Stimulated activated CD8-positive, alpha-beta memory T cell treated with anti-CD3 and anti-CD28 coated beads, Interleukin-2, amount 100 ng/mL, for 1 hour (primary cell): ENCODE results near the gene INPP5D.
"Not testable (repeated sequence)": the region's sequence is repeated elsewhere in the genome, so short reads cannot be mapped to it uniquely, and the experiment has no call there.

ENCODE experiments used
- DNase-seq, 2 donors: peaks; one replicate each; pipeline ENCODE4 v3.0.0-alpha.2; 2020; ENCODE audit warnings: low read depth in 2 of 2

The INPP5D gene

DNA sequence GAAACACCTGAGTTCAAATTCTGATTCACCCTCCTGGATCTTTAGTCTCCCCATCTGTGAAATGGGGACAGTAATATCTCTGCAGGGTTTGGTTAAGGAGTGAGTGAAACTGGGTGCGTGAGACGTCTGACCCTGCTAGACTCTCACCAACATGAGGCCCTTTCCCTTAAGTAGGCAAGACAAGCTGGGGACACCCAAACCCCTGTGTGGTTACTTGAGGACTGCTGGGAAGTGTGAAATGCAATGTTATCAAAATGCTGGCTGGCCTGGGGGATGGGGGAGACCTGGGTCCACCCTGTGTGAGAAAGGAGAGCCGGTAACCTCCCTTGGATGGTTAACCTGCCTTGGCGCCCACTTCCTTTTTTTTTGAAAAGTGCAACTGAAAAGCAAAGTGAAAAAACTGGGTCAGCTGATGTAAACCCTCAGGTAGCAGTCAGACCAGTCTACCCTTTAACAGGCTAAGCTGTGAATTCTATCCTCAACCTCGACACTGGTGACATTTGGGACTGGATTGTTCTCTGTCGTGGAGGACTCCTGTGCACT is 82.3 kb downstream of the INPP5D start:
- DNase-seq, result peak in 1 of 2 donors; percentile 4

DNA sequence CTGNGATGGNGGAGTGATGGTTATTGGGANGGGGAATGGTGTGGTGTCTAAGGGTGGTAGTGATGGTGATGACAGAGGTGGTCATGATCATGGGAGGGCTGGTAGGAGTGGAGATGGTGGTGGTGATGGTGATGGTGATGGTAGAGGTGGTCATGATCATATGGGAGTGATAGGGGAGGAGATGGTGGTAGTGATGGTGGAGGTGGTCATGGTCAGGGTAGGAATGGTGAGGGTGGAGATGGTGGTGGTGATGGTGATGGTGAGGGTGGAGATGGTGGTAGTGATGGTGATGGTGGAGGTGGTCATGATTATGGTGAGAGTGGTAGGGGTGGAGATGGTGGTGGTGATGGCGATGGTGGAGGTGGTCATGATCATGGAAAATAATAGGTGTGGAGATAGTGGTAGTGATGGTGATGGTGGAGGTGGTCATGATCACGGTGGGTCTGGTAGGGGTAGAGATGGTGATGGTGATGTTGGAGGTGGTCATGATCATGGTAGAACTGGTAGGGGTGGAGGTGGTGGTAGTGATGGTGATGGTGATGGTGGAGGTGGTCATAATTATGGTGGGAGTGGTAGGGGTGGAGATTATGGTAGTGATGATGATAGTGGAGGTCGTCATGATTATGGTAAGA is 83.7 kb downstream of the INPP5D start:
- no peak for DNase-seq

DNA sequence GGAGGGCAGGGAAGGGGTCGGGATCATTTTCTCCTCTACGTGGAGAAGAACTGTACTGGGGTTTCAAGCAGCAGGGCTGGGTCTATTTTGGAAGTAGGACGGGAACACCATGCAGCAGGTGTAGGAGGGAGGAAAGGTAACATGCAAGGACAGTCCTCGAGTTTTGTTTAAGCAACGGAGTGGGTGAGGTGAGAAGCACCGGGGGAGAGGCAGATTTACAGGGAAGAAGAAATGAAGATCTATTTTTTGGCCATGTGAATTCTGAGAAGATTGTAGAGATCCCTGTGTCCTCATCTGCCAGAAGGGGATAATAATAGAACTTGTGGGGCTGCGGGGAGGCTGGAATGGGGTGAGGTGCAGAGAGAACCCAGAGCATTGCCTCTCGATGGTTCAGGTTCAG is 85.6 kb downstream of the INPP5D start:
- no peak for DNase-seq

DNA sequence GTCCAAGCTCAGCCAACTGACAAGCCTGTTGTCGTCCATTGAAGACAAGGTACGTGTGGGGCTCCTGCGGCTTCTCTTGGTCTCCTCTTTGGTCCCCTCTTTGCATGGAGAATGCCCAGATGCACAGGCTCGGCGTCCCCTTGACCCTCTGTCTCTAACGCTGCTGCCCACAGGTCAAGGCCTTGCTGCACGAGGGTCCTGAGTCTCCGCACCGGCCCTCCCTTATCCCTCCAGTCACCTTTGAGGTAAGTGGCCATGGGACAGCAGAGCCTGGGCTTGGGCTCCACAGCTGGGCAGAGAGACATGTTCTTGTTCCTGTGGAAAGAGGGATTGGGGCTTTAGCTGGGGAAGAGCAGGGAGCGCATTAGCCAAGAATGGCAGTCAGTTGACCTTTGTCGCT is 86.1 kb downstream of the INPP5D start:
- DNase-seq, result no peak

DNA sequence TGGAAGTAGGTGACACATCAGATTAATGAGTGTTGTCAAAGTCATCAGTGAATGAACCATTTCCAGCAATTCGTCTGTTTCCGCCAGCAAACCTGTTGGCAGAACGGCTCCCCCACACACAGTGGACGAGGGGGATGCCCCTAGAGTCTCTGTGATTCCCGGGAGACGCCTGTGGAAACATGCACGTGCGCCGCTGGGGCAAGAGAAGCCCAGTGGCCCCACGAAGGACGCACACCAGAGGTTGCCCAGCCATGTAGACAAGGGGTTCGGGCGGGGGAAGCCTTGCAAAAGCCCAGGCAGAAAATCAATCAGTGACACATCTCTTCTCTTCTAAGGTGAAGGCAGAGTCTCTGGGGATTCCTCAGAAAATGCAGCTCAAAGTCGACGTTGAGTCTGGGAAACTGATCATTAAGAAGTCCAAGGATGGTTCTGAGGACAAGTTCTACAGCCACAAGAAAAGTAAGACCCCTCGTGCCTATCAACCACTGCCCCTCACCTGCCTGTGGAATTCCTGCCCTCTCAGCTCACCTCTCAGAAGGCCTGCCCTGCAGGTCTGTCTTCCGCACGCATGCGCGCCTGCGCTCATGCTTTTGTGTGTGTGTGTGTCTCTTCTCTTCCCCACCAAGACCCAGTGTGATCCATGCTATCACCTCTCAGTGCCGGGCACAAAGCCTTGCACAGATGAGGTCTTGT is 87.1 kb downstream of the INPP5D start:
- no peak for DNase-seq

DNA sequence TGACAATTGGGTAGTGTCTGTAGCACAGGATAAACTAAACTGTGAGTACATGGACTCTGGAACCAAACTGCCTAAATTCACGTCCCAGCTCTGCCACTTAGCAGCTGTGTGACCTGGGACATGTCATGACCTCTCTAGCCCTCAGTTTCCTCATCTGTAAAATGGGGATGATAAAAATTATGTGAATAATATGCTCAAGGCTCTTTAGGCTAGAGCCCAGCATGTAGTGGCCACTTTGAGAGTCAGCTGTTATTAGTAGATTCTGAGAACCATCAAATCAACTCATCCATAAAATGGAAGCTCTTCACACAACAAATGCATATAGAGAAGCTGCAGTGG is 87.7 kb downstream of the INPP5D start:
- no peak for DNase-seq

DNA sequence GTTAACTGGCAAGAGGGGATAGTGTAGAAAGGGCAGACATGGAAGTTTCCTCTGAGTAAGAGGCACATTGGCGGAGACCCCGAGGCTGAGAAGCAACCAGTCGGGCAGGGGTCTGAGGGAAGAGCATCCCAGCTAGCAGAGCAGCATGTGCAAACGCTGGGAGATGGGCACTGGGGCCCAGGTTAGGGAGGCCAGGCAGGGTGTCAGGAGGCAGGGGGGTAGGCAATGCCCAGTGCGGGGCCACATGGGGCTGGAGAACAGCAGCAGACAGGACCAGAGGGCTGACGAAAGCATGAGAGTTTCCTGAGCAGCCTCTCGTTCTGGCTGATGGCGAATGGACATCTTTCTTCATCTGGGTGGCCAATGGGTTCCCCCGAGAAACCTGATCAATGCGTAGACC is 88.2 kb downstream of the INPP5D start:
- DNase-seq, result no peak

DNA sequence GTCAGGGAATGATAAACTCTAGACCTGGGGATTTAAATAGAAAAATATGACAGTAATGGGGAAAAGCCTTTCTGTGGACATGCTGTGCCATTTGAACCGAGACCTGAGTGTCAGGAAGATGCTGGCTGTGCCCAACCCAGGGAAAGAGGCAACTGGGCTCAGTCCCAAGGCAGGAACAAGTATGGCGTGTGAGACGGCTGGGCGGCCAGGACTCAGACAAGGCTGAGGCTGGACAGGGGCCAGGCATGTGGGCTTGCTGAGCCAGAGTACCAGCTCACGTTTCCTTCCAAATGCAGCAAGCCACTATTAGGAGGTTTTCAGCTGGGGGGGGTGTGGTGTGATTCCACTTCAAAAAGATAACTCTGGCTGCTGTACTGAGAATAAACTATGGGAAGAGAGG is 92.4 kb downstream of the INPP5D start:
- no peak for DNase-seq

DNA sequence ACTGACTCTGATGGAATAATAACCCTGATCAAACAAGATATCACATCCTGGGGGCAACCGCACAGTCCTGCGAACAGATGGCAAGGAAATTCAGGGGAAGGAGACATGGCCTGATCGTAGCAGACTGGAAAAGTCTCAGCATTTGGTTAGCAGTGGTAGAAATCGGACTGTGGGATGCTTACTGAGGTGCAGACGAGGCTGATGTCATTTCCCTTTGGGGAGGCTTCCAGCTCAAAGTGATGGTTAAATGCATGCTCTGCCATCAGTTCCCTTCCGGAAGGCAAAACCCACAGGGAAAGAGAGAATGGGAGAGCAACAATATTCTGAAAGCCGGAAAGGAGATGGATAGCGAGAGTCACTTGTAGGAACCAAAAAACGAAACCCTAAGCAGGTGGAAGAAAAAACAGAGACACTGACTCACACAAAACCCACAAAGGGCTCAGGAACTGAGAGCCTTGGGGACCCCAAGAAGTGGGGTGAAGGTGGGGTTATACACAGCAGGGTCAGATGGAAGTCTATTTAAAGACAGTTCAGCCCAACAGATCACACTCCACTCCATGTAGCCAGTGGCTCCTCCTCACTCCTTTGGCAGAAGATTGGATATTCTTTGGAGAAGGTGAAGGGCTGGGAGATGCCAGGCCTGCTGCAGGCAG is 93.1 kb downstream of the INPP5D start:
- DNase-seq, result no peak

DNA sequence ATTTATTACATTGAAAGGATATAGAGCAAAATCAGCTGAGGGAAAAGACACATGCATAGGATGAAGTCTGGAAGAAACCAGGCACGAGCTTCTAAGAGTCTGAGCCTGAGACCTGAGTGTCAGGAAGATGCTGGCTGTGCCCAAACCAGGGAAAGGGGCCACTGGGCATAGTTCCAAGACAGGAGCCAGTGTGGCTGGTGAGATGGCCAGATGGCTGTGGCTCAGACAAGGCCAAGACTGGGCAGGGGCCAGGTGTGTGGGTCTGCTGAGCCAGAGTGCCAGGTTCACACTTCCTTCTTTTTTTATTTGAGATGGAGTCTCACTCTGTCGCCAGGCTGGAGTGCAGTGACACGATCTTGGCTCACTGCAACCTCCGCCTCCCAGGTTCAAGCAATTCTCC is 95.9 kb downstream of the INPP5D start:
- no peak for DNase-seq

DNA sequence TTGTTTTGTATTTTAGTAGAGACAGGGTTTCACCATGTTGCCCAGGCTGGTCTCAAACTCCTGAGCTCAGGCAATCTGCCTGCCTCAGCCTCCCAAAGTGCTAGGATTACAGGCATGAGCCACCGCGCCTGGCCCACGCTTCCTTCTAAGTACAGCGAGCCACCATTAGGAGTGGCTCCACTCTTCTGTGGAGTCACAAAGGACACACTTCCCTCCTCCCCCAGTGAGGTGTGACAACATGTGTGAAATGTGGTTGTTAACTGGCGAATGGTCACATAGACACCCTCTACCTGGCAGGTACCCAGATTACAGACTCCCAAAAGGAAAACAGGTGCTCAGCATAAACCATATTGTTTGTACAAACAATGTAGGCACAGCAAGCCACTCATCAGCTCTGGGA is 96.3 kb downstream of the INPP5D start:
- DNase-seq, result not testable (repeated sequence)

DNA sequence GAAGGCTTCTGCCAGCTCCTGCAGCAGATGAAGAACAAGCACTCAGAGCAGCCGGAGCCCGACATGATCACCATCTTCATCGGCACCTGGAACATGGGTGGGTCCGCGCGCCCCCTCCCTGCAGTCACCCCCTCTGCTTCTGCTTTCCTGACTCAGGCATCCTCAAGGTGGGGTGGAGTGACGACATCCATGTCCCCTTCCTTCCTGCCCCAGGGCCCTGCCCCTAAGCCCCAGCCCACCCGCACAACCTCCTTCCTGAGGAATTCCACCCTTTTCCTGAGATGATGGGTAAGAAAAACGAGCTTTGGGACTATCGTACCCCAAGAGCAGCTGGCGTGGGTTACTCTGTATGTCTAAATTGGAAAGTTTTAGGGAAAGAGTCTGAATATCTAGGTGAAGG is 101.6 kb downstream of the INPP5D start:
- no peak for DNase-seq

DNA sequence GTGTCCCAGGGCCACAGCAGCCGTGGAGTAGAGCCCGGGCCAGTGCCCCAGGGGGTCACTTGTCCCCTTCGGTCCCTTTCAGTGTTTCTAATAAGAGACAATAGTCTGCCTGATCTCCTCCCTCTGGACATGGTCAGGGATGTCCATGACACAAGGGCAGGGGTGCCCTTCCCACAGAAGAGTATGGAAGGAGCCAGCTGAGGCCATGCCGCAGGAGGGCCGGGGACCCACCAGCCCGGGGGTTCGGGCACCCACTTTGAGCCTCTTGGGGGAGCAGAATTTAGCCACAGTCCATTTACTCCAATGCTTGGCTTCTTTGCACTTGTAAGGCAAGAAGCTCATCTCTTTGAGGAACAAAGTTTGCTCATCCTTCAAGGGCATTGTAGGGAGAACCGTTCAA is 102.6 kb downstream of the INPP5D start:
- no peak for DNase-seq

DNA sequence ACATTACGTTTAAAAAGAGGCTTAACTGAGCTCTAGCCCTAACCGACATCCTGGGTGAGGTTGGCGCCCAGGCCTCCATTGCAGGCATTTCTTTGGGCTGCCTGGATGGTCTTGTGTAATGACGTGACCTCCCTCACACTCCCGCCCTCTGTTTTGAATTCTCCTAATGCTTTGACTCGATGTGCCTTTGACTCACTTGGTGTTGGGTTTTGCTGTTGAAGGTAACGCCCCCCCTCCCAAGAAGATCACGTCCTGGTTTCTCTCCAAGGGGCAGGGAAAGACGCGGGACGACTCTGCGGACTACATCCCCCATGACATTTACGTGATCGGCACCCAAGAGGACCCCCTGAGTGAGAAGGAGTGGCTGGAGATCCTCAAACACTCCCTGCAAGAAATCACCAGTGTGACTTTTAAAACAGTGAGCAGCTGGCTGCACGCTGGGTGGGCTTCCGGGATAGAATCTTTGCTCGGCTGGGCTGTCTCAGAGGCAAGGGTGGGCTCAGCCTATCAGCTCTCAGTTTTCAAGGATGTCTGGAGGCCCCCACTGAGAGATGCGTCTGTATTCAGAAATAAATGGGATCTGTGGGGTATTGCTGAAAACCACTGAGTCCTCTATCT is 103.5 kb downstream of the INPP5D start:
- DNase-seq, result no peak

DNA sequence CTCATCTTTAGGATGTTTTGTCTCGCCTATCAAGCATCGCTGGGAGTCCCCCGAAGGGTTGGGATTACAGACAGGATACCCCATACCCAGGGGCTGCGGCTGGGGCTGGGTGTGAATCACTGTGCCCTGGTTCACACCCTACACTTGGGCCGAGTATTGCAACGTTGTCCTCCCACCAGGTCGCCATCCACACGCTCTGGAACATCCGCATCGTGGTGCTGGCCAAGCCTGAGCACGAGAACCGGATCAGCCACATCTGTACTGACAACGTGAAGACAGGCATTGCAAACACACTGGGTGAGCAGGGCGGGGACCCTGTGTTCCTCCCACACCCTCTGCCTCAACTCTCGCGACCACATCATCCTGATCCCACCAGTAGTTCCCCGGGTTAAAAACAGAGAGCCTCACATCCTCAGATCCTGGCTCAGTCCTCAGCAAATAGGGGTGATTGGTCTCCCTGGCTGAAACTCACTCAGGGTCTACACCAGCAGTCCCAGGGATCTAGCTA is 104.0 kb downstream of the INPP5D start:
- no peak for DNase-seq

DNA sequence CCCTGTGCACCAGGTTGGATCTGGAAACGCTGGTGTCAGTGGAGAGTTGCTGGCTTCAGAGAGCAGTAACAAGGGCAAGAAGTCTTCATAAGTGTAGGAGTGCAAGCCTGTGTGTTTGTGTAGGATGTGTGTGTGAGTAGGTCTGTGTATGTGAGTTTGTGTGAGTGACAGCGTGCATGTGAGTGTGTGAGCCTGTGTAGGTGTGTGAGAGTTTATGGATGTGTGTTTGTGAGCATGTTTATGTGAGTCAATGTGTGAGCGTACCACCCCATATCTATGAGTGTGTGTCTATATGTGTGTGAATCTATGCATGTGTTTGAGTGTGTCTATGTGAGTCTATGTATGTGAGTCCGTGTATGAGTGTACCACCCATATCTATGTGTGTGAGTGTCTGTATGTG is 104.8 kb downstream of the INPP5D start:
- no peak for DNase-seq

DNA sequence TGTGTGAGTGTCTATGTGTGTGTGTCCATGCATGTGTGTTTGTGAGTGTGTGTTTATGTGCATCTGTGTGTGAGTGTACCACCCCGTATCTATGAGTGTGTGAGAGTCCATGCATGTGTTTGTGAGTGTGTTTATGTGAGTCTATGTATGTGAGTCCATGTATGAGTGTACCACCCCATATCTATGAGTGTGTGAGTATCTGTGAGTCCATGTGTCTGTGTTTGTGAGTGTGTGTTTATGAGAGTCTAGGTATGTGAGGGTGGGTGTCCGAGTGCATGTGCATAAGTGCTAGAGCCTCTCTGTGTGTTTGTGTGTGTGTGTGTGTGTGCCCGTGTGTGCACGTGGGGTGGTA is 105.4 kb downstream of the INPP5D start:
- DNase-seq, result no peak

DNA sequence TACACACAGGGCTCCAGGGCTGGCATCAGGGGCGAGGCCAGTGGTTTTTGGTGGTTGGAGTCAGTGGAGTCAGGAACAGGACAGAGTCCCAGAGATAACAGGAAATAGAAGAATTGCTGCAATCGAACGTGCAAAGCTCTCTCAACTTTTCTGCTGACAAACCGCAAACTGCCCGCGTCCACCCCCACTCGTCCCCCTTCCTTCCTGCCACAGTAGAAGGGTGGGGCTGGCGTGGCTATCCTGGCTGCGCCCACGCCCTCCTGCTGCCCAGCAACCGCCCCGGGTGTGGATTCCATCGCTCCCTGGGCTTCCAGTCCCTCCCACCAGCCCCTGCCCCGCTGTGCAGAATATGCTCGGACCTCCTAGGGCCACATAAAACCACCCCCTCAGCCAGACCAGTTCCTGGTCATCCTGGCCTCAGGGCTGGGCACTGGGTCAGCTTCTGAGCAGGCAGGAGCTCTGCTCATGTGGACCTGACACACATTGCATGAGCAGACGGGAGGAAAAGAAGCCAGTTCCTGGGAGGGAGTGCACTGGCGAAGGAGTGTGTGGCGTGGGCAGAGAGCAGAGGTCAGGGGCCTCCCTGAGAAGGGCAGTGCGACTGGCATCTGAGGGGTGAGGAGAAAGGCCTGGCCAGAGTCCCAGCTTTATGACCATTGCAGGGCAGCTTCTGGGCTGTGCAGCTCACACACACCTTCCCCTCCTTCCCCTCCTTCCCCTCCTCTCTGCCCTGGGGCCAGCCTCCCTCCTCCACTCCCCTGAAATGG is 105.9 kb downstream of the INPP5D start:
- DNase-seq, result no peak

DNA sequence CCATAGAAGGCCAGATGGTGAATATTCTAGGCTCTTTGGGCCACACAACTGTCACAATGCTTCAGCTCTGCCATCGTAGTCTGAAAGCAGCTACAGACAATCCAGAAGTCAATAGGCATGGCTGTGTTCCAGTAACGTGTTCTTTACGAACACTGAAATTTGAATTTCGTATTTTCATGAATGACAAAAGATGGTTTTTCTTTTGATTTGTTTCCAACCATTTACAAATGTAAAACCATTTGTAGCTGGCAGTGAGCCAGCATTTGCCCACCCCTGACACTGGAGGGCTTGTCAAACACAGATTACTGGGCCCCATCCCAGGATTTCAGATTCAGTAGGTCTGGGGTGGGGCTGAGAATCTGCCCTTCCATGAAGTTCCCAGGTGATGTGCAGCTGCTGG is 108.3 kb downstream of the INPP5D start:
- no peak for DNase-seq

DNA sequence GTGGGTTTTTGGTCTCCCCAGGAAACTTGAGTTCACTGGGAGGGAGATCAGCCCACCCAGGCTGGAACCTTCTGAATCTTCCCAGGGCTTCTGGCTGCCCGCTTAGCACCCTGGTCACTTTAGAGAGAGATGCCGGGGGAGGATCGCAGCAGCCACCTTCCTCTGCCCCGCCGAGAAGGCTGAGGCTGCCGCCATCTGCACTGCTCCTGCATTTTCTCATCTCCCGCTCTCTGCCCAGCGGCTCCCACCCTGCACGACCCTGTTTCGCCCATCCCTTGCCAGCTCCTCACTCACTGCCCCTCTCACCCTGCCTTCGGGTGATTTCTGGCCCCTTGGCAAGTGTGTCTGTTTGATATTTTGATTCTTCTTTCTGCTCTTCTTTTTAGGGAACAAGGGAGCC is 108.8 kb downstream of the INPP5D start:
- no peak for DNase-seq

DNA sequence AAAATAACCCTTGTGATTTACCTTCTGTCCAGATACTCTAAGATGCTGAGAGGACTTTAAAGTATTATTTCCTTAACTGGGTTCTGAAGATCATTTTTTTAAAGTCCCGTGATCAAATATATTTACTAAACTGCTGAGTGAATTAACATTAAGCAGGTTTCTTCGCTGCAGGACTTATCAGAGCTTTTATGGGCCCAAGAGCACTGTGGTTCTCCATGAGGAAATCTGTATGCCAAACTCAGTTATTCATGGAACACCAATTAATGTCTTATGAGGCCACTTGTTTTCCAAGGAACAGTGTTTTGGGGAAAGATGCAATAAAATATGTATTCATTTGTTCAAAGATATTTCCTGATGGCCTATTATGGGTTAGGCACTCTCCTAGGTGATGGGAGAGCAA is 111.2 kb downstream of the INPP5D start:
- DNase-seq, result no peak

DNA sequence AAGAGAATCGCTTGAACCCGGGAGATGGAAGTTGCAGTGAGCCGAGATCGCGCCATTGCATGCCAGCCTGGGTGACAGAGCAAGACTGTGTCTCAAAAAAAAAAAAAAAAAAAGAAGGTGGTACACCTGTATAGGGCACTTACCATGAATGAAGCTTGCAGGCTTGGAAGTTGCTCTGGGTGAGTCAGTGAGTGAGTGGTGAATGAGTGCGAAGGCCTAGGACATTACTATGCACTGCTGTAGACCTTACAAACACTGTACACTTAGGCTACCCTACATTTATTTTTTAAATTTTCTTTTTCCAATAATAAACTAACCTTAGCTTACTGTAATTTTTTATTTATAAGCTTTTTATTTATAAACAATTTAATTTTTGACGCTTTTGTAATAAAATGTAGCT is 113.0 kb downstream of the INPP5D start:
- DNase-seq, result no peak
